IMR-90 (cell line): ENCODE results near the gene SHISA6.

Experiments used
- CTCF ChIP-seq: conservative IDR thresholded peaks from 2 replicates; pipeline ENCODE4 v1.5.1; 2012; ENCODE audit warnings: mild to moderate bottlenecking, low read depth, low read length, improper control_type of control experiment
- POLR2A ChIP-seq: IDR thresholded peaks from 2 replicates; pipeline ENCODE4 v1.6.1; 2012; ENCODE audit warnings: mild to moderate bottlenecking, low read depth, low read length
- RCOR1 ChIP-seq: IDR thresholded peaks from 2 replicates; pipeline ENCODE4 v1.6.1; 2012; ENCODE audit warnings: mild to moderate bottlenecking, low read length, improper control_type of control experiment; ENCODE audit not compliant: insufficient replicate concordance
- SMC3 ChIP-seq: fragments of 150-350 bp; IDR thresholded peaks from 2 replicates; pipeline ENCODE4 v1.6.1; 2016; ENCODE audit warnings: low read depth, mild to moderate bottlenecking, antibody characterized with exemption, low read length, moderate library complexity

DNA sequence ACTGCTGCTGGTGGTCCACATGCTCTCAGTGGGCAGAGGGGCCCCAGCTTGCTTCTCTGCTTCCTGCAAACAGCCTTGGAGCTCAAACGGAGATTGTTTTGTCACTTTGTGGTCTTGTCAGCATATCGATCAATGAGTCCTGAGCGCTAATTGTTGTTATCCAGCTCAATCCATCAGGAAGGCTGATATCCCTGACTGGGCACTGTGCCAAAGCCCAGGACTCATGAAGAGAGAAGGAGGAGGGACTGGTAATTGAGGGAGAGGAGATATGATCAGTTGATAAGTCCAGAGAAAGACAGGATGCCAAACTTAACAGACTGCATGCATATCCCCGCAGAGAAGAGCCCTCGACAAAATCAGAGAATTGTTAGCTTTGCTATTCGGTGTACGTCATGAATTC is 298.6 kb downstream of the SHISA6 start:
- TF ChIP-seq CTCF (no peak), POLR2A (no peak), RCOR1 (no peak), SMC3 (no peak)
